Fibroblast of lung (primary cell): ENCODE measurements around the gene HSD17B3. TPM values are rescaled to one million over a fixed set of nuclear protein-coding genes. Genes with fewer than 3 reads are reported as not detected.

Experiments used
- DNase-seq, 2 donors: peaks; one replicate each; pipeline versions ENCODE4 v3.0.0 to v3.0.0-alpha.2; 2010; ENCODE audit warnings: low read depth in 2 of 2
- H2AFZ ChIP-seq: 2 replicates; pipeline ENCODE4 v1.5.1; 2012; ENCODE audit warnings: low read length, control low read depth, inconsistent platforms
- H3K27ac ChIP-seq: 2 replicates; pipeline ENCODE4 v1.5.1; 2011; ENCODE audit warnings: low read length, control low read depth; ENCODE audit not compliant: insufficient read depth
- H3K27me3 ChIP-seq: 2 replicates; pipeline ENCODE4 v1.5.1; 2011; ENCODE audit warnings: mild to moderate bottlenecking, low read length; ENCODE audit not compliant: control insufficient read depth, insufficient read depth
- H3K36me3 ChIP-seq: 2 replicates; pipeline ENCODE4 v1.5.1; 2011; ENCODE audit warnings: low read length; ENCODE audit not compliant: control insufficient read depth, insufficient read depth
- H3K4me1 ChIP-seq: 2 replicates; pipeline ENCODE4 v1.5.1; 2011; ENCODE audit warnings: low read length; ENCODE audit not compliant: control insufficient read depth, insufficient read depth; ENCODE audit errors: extremely low read depth
- H3K4me2 ChIP-seq: 2 replicates; pipeline ENCODE4 v1.5.1; 2011; ENCODE audit warnings: low read length, control low read depth; ENCODE audit not compliant: insufficient read depth; ENCODE audit errors: extremely low read depth
- H3K4me3 ChIP-seq, 4 experiments: fragments of 200-600 bp in 1 of 4; sonication (generic) in 1 of 4; replicated peaks in 1 of 4; 2 replicates each; pipeline ENCODE4 v1.5.1; 2011 to 2016; ENCODE audit warnings: low read length in 4 of 4, low read depth in 3 of 4, mild to moderate bottlenecking in 3 of 4, control low read depth in 2 of 4, inconsistent platforms in 1 of 4, mixed read lengths in 1 of 4; ENCODE audit not compliant: insufficient read depth in 1 of 4; ENCODE audit errors: control extremely low read depth in 1 of 4
- H3K79me2 ChIP-seq: 2 replicates; pipeline ENCODE4 v1.5.1; 2012; ENCODE audit warnings: mild to moderate bottlenecking, low read length, inconsistent platforms; ENCODE audit not compliant: control insufficient read depth, insufficient read depth
- H3K9ac ChIP-seq: 2 replicates; pipeline ENCODE4 v1.5.1; 2011; ENCODE audit warnings: mild to moderate bottlenecking, low read length, control low read depth; ENCODE audit not compliant: insufficient read depth
- H3K9me3 ChIP-seq: 2 replicates; pipeline ENCODE4 v1.5.1; 2012; ENCODE audit warnings: low read depth, low read length; ENCODE audit not compliant: control insufficient read depth, insufficient read depth
- H4K20me1 ChIP-seq: 2 replicates; pipeline ENCODE4 v1.5.1; 2011; ENCODE audit warnings: low read length; ENCODE audit not compliant: control insufficient read depth, insufficient read depth; ENCODE audit errors: extremely low read depth
- CTCF ChIP-seq, 2 donors: IDR thresholded peaks in 1 of 2; conservative IDR thresholded peaks in 1 of 2; 1 replicate in 1 of 2; 2 replicates in 1 of 2; pipeline ENCODE4 v1.5.1; 2011 to 2012; ENCODE audit warnings: low read length in 2 of 2, control low read depth in 1 of 2, inconsistent platforms in 1 of 2, low read depth in 1 of 2, mild to moderate bottlenecking in 1 of 2
- EZH2 ChIP-seq: IDR thresholded peaks from 2 replicates; pipeline ENCODE4 v1.5.1; 2012; ENCODE audit warnings: low read length, control low read depth, mild to moderate bottlenecking; ENCODE audit errors: missing control alignments
- polyA plus RNA-seq, 2 donors: library from polyadenylated mRNA; depleted of rRNA in 1 of 2; stranded (reverse) in 1 of 2; unstranded in 1 of 2; fragments of >200 nt; gene quantifications; 2 replicates each; pipeline ENCODE4 v1.2.1, GENCODE V29; 2011 to 2012; ENCODE audit warnings: missing spikeins in 1 of 2
- total RNA-seq: library from RNA; depleted of rRNA; stranded (reverse); fragments of >200 nt; gene quantifications from 2 replicates; pipeline ENCODE4 v1.2.1, GENCODE V29; 2014

The HSD17B3 gene
- total and polyA plus RNA-seq, 2 donors (not counting 1 experiment from before 2014, with no cell fraction given) = 0.17 TPM; not detected in 1

GRCh38 chr9:96202971-96203780, 98.8 kb downstream of the HSD17B3 start:
- TF ChIP-seq CTCF (conservative IDR thresholded peaks at IDR 0.05 in 1 of 2, IDR thresholded peaks at IDR 0.05 in 1 of 2; ENCODE audit: low read depth in 1 of 2, low read length in 2 of 2) = no peak
- TF ChIP-seq EZH2 = no peak
- H3K4me2 ChIP-seq = no peak overlapping the region
- no peaks in the 10 kb centered on the region for H3K9me3 ChIP-seq
- H2AFZ ChIP-seq = no peak overlapping the region
- no peaks in the 10 kb centered on the region for H3K79me2 ChIP-seq
- H3K36me3 ChIP-seq = no peaks in the 10 kb centered on the region
- DNase-seq = no peak
- no peak overlapping the region for H3K4me3 ChIP-seq
- no peaks in the 10 kb centered on the region for H3K4me1 ChIP-seq
- H3K27me3 ChIP-seq = no peaks in the 10 kb centered on the region
- H3K9ac ChIP-seq = no peak overlapping the region
- no peak overlapping the region for H3K27ac ChIP-seq
- no peaks in the 10 kb centered on the region for H4K20me1 ChIP-seq

DNA sequence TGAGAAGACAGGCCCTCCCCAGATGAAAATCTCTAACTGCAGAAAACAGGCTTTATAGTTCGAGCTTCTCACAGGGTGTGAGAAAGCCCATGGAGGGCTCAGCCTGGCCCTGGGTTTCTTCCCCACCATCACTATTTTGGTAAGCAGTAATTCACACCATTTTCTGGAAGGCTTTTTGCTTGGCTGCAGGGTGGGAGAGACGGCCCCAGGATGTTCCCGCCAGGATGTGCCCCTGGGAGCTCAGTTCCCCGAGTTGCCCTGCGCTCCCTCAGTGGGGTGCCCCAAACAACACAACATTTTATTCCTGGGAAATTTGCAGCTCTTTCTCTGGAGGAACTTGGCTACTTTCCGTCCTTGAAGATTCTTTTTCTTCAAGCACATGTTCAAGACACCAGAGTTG, 100.8 kb downstream of the HSD17B3 start:
- no peak overlapping the region for H3K4me2 ChIP-seq
- H3K9me3 ChIP-seq = no peaks in the 10 kb centered on the region
- no peaks in the 10 kb centered on the region for H4K20me1 ChIP-seq
- no peak overlapping the region for H3K4me3 ChIP-seq
- no peaks in the 10 kb centered on the region for H3K36me3 ChIP-seq
- H3K4me1 ChIP-seq = no peaks in the 10 kb centered on the region
- H3K27me3 ChIP-seq = no peaks in the 10 kb centered on the region
- H3K79me2 ChIP-seq = no peaks in the 10 kb centered on the region
- no peak for DNase-seq
- no peak overlapping the region for H3K27ac ChIP-seq
- TF ChIP-seq CTCF (conservative IDR thresholded peaks at IDR 0.05 in 1 of 2, IDR thresholded peaks at IDR 0.05 in 1 of 2; ENCODE audit: low read depth in 1 of 2, low read length in 2 of 2) (no peak), EZH2 (no peak)
- no peak overlapping the region for H2AFZ ChIP-seq
- H3K9ac ChIP-seq = no peak overlapping the region

GRCh38 chr9:96199006-96199405, 103.0 kb downstream of the HSD17B3 start:
- no peak for TF ChIP-seq EZH2
- no peak for TF ChIP-seq CTCF (conservative IDR thresholded peaks at IDR 0.05 in 1 of 2, IDR thresholded peaks at IDR 0.05 in 1 of 2; ENCODE audit: low read depth in 1 of 2, low read length in 2 of 2)
- H3K9me3 ChIP-seq = no peaks in the 10 kb centered on the region

More at GRCh38 chr9:96199006-96199405, 103.0 kb downstream of the HSD17B3 start:
- Histone ChIP-seq H3K27me3 (no peaks in the 10 kb centered on the region), H3K9ac (no peak overlapping the region), H3K4me3 (no peak overlapping the region), H3K4me1 (no peaks in the 10 kb centered on the region), H3K79me2 (no peaks in the 10 kb centered on the region), H2AFZ (no peak overlapping the region), H3K27ac (no peak overlapping the region), H4K20me1 (no peaks in the 10 kb centered on the region), H3K36me3 (no peaks in the 10 kb centered on the region), H3K4me2 (no peak overlapping the region)
- DNase-seq = no peak
